ENCODE measurements around the gene IQCH. TPM values are rescaled to one million over a fixed set of nuclear protein-coding genes. Genes with fewer than 3 reads are reported as not detected.

The IQCH gene
- total and polyA plus RNA-seq, 9 of the 15 experiments (the other 6 are each of a cell fraction or from before 2014, with no cell fraction given) = 1.8 to 3.9 (median 2.7) TPM

DNA sequence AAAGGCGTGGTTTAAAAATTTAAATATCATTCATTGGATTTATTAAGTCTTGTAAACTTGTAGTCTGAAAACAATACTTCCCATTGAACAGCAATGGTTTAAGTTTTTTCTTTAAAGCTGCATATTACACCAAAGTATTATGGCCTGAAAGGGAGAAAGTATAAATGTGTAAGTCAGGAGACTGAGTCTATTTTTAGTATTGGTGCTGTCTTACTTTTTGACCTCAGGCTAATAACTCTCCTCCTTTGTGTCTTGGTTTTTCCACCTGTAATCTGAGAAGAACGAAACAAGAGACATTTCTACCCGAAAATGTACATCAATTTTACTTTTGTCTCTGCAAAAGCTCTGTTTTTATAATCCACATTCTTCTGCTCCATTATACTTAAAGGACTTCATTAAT, 273.9 kb downstream of the IQCH start:
- no peak overlapping the region for H3K4me2 ChIP-seq (ENCODE audit: insufficient read depth, low read length)
- CTCF ChIA-PET (ENCODE audit: low intra/inter-chr PET ratio) = no interaction called here
- 93% methylated on average over 3 of the region's 3 CpGs for WGBS (ENCODE audit: insufficient coverage, low coverage, missing lambda C conversion rate)
- peaks cover 22% of the 10 kb centered on the region; the same call in 2 of the 3 replicates for H3K36me3 ChIP-seq (ENCODE audit: control insufficient read depth, insufficient read depth, low read length)
- in situ Hi-C loops (cut with MboI) (no loop called here), intact Hi-C loops (cut with micrococcal nuclease) (no loop called here)
- TF ChIP-seq MTF1 (CRISPR knock-in tag; IDR thresholded peaks at IDR 0.05; ENCODE audit: borderline replicate concordance) (no peak), KDM1A (IDR thresholded peaks at IDR 0.05) (no peak)
- H3K9me1 ChIP-seq (ENCODE audit: control insufficient read depth, insufficient read depth, low read length) = no peaks in the 10 kb centered on the region
- no peak for DNase-seq (ENCODE audit: extremely low read depth in 1 of 4, low spot score in 3 of 4)
- no peak overlapping the region for H3K27ac ChIP-seq (ENCODE audit: extremely low read depth, low read depth, low read length)
- BruUV-seq (replicated peaks) = no TSS peak
- H3K9ac ChIP-seq (ENCODE audit: insufficient read depth in 1 of 2, low read depth in 2 of 2, low read length in 2 of 2) = no peak overlapping the region
- no peaks in the 10 kb centered on the region for H4K20me1 ChIP-seq (replicated peaks; ENCODE audit: control insufficient read depth, insufficient read depth, low read length)
- H3K4me3 ChIP-seq = no peak overlapping the region
- H3K4me1 ChIP-seq (replicated peaks in 1 of 2; ENCODE audit: control insufficient read depth in 2 of 2, insufficient read depth in 2 of 2, low read length in 2 of 2) = no peaks in the 10 kb centered on the region; a peak in 1 of 5 replicates
- H3K27me3 ChIP-seq (ENCODE audit: control insufficient read depth in 2 of 2, insufficient read depth in 2 of 2, low read length in 2 of 2) = no peaks in the 10 kb centered on the region
- no peaks in the 10 kb centered on the region for H3K9me3 ChIP-seq (replicated peaks; ENCODE audit: control insufficient read depth, insufficient read depth, low read depth, low read length)
- ATAC-seq = no peak
- no peak overlapping the region for H2AFZ ChIP-seq (ENCODE audit: low read depth, low read length)
- peaks cover 20% of the 10 kb centered on the region for H3K79me2 ChIP-seq (ENCODE audit: control insufficient read depth, insufficient read depth, low read length)
- no peak for FAIRE-seq
- POLR2A ChIA-PET = interaction anchor here (1.1 to 3.6 kb wide), 4 partner anchors 7 to 17 kb away, joined by 3 to 7 read pairs (median 6); partner anchors contain the start of genes C15orf61 and MAP2K5

DNA sequence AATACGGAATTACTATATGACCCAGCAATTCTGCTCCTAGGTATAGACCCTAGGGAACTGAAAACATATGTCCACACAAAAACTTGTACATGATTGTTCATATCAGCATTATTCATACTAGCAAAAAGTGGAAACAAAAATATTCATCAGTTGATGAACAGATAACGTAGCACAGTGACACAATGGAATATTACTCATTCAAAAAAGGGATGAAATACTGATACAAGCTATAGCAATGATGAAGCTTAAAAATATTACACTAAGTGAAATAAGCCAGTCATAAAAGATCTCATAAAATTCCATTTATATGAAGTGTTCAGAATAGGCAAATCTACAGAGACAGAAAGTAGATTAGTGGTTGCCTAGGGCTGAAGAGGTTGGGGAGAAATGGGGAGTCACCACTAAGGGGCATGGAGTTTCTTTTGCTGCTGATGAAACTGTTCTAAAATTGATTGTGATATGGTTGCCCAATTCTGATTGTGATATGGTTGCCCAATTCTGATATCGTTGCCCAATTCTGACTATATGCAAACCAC, 276.9 kb downstream of the IQCH start:
- peaks cover 17% of the 10 kb centered on the region; the same call in 2 of the 3 replicates for H3K36me3 ChIP-seq (ENCODE audit: control insufficient read depth, insufficient read depth, low read length)
- FAIRE-seq (no peak), DNase-seq (ENCODE audit: extremely low read depth in 1 of 4, low spot score in 3 of 4) (no peak), ATAC-seq (no peak)
- H3K4me1 ChIP-seq (replicated peaks in 1 of 2; ENCODE audit: control insufficient read depth in 2 of 2, insufficient read depth in 2 of 2, low read length in 2 of 2) = no peaks in the 10 kb centered on the region
- no peak overlapping the region for H3K27ac ChIP-seq (ENCODE audit: extremely low read depth, low read depth, low read length)
- CTCF ChIA-PET (ENCODE audit: low intra/inter-chr PET ratio) = no interaction called here
- H2AFZ ChIP-seq (ENCODE audit: low read depth, low read length) = no peak overlapping the region
- no peaks in the 10 kb centered on the region for H3K9me1 ChIP-seq (ENCODE audit: control insufficient read depth, insufficient read depth, low read length)
- H3K79me2 ChIP-seq (ENCODE audit: control insufficient read depth, insufficient read depth, low read length) = no peaks in the 10 kb centered on the region
- no peaks in the 10 kb centered on the region for H4K20me1 ChIP-seq (replicated peaks; ENCODE audit: control insufficient read depth, insufficient read depth, low read length)
- H3K27me3 ChIP-seq (ENCODE audit: control insufficient read depth in 2 of 2, insufficient read depth in 2 of 2, low read length in 2 of 2) = no peaks in the 10 kb centered on the region
- no peak overlapping the region for H3K4me3 ChIP-seq
- in situ Hi-C loops (cut with MboI) = no loop called here
- BruUV-seq (replicated peaks) = no TSS peak
- POLR2A ChIA-PET = interaction anchor here (3.6 kb wide), 1 partner anchor 10 kb away, joined by 7 read pairs; the partner anchor contains the start of gene C15orf61
- WGBS (ENCODE audit: insufficient coverage, low coverage, missing lambda C conversion rate) = 47% methylated on average over 3 of the region's 3 CpGs
- H3K4me2 ChIP-seq (ENCODE audit: insufficient read depth, low read length) = no peak overlapping the region
- intact Hi-C loops (cut with micrococcal nuclease) = no loop called here
- H3K9me3 ChIP-seq (replicated peaks; ENCODE audit: control insufficient read depth, insufficient read depth, low read depth, low read length) = no peaks in the 10 kb centered on the region
- no peak overlapping the region for H3K9ac ChIP-seq (ENCODE audit: insufficient read depth in 1 of 2, low read depth in 2 of 2, low read length in 2 of 2)
- TF ChIP-seq MXI1 (IDR thresholded peaks at IDR 0.05; ENCODE audit: low read depth, low read length) (no peak), SLC30A9 (CRISPR knock-in tag; IDR thresholded peaks at IDR 0.05) (no peak), HNRNPLL (IDR thresholded peaks at IDR 0.05; ENCODE audit: low read depth, low read length, poor library complexity, severe bottlenecking) (no peak), ZNF444 (CRISPR knock-in tag; IDR thresholded peaks at IDR 0.05) (no peak), CBFB (CRISPR knock-in tag; IDR thresholded peaks at IDR 0.05) (no peak), BACH1 (tag; IDR thresholded peaks at IDR 0.05) (no peak), SREBF1 (IDR thresholded peaks at IDR 0.05; ENCODE audit: borderline replicate concordance, low read depth, low read length) (no peak), PCBP1 (IDR thresholded peaks at IDR 0.05; ENCODE audit: low read depth, low read length, poor library complexity, severe bottlenecking) (no peak)
- TF ChIP-seq, protein P1, sequence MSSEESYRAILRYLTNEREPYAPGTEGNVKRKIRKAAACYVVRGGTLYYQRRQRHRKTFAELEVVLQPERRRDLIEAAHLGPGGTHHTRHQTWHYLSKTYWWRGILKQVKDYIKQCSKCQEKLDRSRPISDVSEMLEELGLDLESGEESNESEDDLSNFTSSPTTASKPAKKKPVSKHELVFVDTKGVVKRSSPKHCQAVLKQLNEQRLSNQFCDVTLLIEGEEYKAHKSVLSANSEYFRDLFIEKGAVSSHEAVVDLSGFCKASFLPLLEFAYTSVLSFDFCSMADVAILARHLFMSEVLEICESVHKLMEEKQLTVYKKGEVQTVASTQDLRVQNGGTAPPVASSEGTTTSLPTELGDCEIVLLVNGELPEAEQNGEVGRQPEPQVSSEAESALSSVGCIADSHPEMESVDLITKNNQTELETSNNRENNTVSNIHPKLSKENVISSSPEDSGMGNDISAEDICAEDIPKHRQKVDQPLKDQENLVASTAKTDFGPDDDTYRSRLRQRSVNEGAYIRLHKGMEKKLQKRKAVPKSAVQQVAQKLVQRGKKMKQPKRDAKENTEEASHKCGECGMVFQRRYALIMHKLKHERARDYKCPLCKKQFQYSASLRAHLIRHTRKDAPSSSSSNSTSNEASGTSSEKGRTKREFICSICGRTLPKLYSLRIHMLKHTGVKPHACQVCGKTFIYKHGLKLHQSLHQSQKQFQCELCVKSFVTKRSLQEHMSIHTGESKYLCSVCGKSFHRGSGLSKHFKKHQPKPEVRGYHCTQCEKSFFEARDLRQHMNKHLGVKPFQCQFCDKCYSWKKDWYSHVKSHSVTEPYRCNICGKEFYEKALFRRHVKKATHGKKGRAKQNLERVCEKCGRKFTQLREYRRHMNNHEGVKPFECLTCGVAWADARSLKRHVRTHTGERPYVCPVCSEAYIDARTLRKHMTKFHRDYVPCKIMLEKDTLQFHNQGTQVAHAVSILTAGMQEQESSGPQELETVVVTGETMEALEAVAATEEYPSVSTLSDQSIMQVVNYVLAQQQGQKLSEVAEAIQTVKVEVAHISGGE (CRISPR knock-in tag; IDR thresholded peaks at IDR 0.05) = no peak

Measured in K562 (cell line).